Tibial nerve (tissue), 3 donors: Measurements from ENCODE around the gene TRIM8.

Experiments used
- CTCF ChIP-seq, 5 experiments: fragments of 200-600 bp in 3 of 5; fragments of 450-650 bp in 2 of 5; sonication (generic) in 3 of 5; IDR thresholded peaks; one replicate each; pipeline ENCODE4 v1.5.1; 2016 to 2019; ENCODE audit warnings: antibody characterized with exemption in 5 of 5, mild to moderate bottlenecking in 3 of 5, moderate library complexity in 2 of 5
- POLR2A ChIP-seq, 2 donors: fragments of 450-650 bp; IDR thresholded peaks; one replicate each; pipeline ENCODE4 v1.6.1; 2017; ENCODE audit warnings: antibody characterized with exemption in 2 of 2, mild to moderate bottlenecking in 2 of 2, moderate library complexity in 2 of 2

DNA sequence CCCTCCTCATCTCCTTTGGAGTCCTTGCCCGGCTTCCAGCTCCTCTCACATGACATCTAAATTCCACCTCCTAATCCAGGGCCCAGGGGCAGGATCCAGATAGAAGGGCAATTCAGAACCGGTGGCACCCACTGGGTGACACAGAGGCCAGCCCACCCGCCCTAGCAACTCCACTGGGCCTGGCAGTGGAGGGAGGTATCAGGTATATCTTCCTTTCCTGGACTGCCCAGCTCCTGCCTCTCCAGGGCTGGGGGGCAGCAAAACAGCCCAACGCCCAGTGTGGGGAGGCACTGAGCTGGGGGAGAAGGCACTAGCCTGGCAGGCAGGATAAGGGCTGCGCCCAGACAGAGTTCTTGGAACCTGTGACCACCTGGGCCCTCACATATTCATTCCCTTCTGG is 10.4 kb upstream of the TRIM8 start:
- TF ChIP-seq POLR2A (IDR thresholded peaks at IDR 0.05) (no peak), CTCF (IDR thresholded peaks at IDR 0.05) (no peak)
